Activated T-cell treated with anti-CD3 and anti-CD28 coated beads, Interleukin-2, amount 50 U/mL, for 4 hours (primary cell): ENCODE data around the gene PRR7. TPM values are rescaled to one million over a fixed set of nuclear protein-coding genes. Genes with fewer than 3 reads are reported as not detected.

ENCODE experiments used
- ATAC-seq, 2 donors: fragments of 200-7000 bp; cut with Tn5 transposase; one replicate each; pipeline ENCODE4 v1.10.0; 2021
- DNase-seq: peaks from one replicate; pipeline ENCODE4 v3.0.0-alpha.2; 2020
- H3K27me3 Mint-ChIP-seq: one replicate; pipeline ENCODE4 v1.8.0; 2021; ENCODE audit warnings: low read depth, mixed read lengths
- H3K36me3 Mint-ChIP-seq: one replicate; pipeline ENCODE4 v1.8.0; 2022; ENCODE audit warnings: mixed read lengths; ENCODE audit not compliant: insufficient read depth
- H3K4me1 Mint-ChIP-seq: one replicate; pipeline ENCODE4 v1.8.0; 2021; ENCODE audit warnings: low read depth, mixed read lengths
- H3K4me3 Mint-ChIP-seq: one replicate; pipeline ENCODE4 v1.8.0; 2021; ENCODE audit warnings: mild to moderate bottlenecking, moderate library complexity, mixed read lengths
- H3K9me3 Mint-ChIP-seq: one replicate; pipeline ENCODE4 v1.8.0; 2021; ENCODE audit warnings: mixed read lengths
- total RNA-seq, 3 donors: library from RNA; stranded (reverse); gene quantifications; one replicate each; pipeline ENCODE4 v1.2.1, GENCODE V29; 2021

The PRR7 gene
- total RNA-seq, 3 donors from 2014 or later = 11.7 to 19.8 (median 14.2) TPM

DNA sequence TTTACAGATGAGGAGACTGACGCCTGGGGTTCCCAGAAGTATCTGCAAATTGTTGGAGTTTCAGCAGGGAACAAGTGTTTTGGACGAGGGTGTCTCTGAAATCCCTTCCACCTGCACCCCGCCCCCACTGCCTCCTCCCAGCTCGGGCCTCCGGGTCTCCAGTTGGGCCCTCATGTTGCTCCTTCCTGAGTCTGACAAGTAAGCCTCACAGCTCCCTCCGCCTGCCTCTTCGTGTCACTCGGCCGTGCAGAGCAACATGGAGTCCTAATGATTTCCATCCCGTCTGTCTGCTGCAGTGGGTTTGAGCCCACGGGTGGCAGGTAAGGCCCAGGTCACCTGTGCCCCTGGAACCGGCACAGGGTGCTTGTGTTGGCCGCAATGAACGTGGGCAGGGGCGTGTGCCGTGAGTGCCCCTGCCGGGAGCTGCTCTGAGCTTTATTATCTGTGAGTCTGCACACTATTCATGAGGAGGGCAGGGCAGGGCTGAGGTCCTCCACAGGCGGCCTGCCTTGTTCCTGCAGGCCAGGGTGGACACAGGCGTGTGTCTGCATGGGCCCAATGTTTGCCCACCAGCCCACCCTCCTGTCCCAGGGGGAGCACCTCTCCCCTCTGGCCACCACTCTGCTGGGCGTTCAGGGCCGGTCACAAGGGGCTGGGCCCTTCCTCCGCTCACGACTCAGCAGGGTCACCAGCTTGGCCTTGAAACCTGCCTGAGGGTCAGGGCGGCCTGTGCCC, 56.9 kb downstream of the PRR7 start:
- no peak for DNase-seq
- peaks cover 12% of the 10 kb centered on the region for H3K4me1 Mint-ChIP-seq
- H3K36me3 Mint-ChIP-seq = peaks cover 2% of the 10 kb centered on the region
- no peaks in the 10 kb centered on the region for H3K27me3 Mint-ChIP-seq
- no peaks in the 10 kb centered on the region for H3K9me3 Mint-ChIP-seq
- no peak overlapping the region for H3K4me3 Mint-ChIP-seq
- no peak for ATAC-seq

DNA sequence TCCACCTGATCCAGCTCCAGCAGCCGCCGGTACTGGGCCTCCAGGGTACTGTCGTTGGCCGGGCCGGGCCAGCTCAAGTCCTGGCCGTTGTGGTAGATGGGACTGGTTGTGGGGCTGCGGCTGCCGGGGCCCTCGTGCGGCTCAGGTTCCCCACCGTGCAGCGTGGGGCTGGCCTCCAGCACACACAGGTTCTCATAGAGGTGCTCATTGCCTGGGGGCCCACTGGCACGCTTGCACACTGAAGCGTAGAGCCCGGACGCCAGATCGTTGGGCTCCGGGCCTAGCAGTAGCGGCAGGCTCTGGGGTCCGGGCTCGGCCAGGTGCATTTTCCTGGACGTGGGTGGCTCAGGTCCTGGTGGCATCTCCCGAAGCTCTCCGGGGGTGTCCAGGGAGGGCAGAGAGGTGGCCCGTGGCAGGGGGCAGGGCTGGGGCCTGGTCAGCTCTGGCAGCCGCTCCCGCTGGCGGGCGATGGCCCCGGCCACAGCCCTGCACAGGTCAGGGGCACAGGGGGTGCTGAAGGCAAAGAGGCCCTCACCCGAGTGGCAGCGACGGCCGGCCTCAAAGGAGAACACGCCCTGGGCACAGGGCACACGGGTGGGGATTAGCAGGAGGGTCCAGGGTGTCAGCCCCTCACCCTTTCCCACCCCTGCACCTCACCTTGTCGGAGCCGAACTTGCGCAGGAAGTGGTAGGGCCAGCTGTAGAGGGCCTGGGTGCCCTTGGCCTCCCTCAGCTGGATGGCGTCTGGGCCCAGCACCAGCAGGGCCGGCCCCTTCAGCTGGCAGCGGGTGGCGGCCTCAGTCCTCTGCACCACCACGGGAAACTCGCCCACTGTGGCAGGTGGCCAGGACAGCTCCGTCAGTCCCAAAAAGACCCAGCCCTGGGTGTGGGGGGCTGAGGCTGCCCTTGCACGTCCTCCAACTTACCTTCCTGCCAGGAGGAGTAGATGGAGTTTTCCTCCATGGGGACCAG, 57.8 kb downstream of the PRR7 start:
- ATAC-seq (no peak), DNase-seq (no peak)
- Mint-ChIP-seq H3K4me1 (peaks cover 8% of the 10 kb centered on the region), H3K27me3 (no peaks in the 10 kb centered on the region), H3K4me3 (no peak overlapping the region), H3K9me3 (no peaks in the 10 kb centered on the region), H3K36me3 (peaks cover 2% of the 10 kb centered on the region)

DNA sequence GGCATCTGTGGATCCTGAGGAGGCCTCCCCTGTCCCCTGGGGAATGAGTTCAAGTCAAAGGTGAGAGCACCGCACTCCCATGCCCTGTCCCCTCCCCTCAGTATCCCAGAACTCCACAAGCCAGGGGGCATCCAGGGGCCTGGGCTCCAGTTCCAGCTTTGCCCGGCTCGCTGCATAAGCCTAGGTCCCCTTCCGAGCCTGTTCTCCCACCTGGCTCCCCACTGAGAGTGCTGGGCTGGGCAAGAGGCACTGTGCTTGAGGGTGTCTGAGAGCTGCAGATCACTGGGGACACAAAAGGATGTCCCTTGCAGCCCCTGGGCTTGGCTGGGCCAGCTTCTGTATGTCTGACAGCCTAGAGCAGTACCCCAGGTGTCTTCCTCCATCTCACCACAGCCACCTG, 58.5 kb downstream of the PRR7 start:
- Mint-ChIP-seq H3K4me3 (no peak overlapping the region), H3K36me3 (peaks cover 2% of the 10 kb centered on the region), H3K27me3 (no peaks in the 10 kb centered on the region), H3K4me1 (peaks cover 8% of the 10 kb centered on the region), H3K9me3 (no peaks in the 10 kb centered on the region)
- no peak for DNase-seq
- ATAC-seq = no peak

Other genes with a start within 250 kb of the PRR7 start
- gene RAB24, start 143.1 kb upstream of the PRR7 start, total RNA-seq = 10 to 100 TPM; 26.3 to 29.8 (median 27.5) TPM
- 100 to 1,000 TPM; 293 to 372 (median 302) TPM for gene PRELID1, start 143.0 kb upstream of the PRR7 start, total RNA-seq
- gene MXD3, start 134.9 kb upstream of the PRR7 start, total RNA-seq = 1 to 10 TPM; 3.7 to 5.1 (median 4.3) TPM
- gene LMAN2, start 95.1 kb upstream of the PRR7 start, total RNA-seq = 100 to 1,000 TPM; 120 to 129 (median 127) TPM
- gene RGS14, start 88.9 kb upstream of the PRR7 start, total RNA-seq = 10 to 100 TPM; 43.7 to 62.3 (median 46.2) TPM
- gene SLC34A1, start 62.4 kb upstream of the PRR7 start, total RNA-seq = not detected
- gene PFN3, start 46.2 kb upstream of the PRR7 start, total RNA-seq = not detected
- gene F12, start 37.2 kb upstream of the PRR7 start, total RNA-seq = 1 to 10 TPM; 1.7 to 5.7 (median 3.1) TPM
- gene GRK6, start 20.1 kb upstream of the PRR7 start, total RNA-seq = 100 to 1,000 TPM; 140 to 163 (median 158) TPM
- 10 to 100 TPM; 16.6 to 48.5 (median 21.6) TPM for gene DBN1, start 26.8 kb downstream of the PRR7 start, total RNA-seq
- gene PDLIM7, start 50.8 kb downstream of the PRR7 start, total RNA-seq = 10 to 100 TPM; 18.0 to 22.1 (median 19.0) TPM
- gene DOK3, start 63.0 kb downstream of the PRR7 start, total RNA-seq = 1 to 10 TPM; 8.2 to 9.2 (median 8.7) TPM
- 100 to 1,000 TPM; 203 to 220 (median 207) TPM for gene DDX41, start 70.1 kb downstream of the PRR7 start, total RNA-seq
- 10 to 100 TPM; 54.7 to 63.7 (median 62.1) TPM for gene FAM193B, start 107.7 kb downstream of the PRR7 start, total RNA-seq
- gene TMED9, start 145.4 kb downstream of the PRR7 start, total RNA-seq = 100 to 1,000 TPM; 178 to 208 (median 199) TPM
- 10 to 100 TPM; 35.5 to 40.5 (median 37.0) TPM for gene B4GALT7, start 153.3 kb downstream of the PRR7 start, total RNA-seq